GM19455 (cell line): ENCODE results near the gene MN1.

Experiments
- ATAC-seq: cut with Tn5 transposase; IDR thresholded peaks from one replicate; pipeline ENCODE4 v1.9.1; 2021; ENCODE audit not compliant: unreplicated experiment

Gene MN1

DNA sequence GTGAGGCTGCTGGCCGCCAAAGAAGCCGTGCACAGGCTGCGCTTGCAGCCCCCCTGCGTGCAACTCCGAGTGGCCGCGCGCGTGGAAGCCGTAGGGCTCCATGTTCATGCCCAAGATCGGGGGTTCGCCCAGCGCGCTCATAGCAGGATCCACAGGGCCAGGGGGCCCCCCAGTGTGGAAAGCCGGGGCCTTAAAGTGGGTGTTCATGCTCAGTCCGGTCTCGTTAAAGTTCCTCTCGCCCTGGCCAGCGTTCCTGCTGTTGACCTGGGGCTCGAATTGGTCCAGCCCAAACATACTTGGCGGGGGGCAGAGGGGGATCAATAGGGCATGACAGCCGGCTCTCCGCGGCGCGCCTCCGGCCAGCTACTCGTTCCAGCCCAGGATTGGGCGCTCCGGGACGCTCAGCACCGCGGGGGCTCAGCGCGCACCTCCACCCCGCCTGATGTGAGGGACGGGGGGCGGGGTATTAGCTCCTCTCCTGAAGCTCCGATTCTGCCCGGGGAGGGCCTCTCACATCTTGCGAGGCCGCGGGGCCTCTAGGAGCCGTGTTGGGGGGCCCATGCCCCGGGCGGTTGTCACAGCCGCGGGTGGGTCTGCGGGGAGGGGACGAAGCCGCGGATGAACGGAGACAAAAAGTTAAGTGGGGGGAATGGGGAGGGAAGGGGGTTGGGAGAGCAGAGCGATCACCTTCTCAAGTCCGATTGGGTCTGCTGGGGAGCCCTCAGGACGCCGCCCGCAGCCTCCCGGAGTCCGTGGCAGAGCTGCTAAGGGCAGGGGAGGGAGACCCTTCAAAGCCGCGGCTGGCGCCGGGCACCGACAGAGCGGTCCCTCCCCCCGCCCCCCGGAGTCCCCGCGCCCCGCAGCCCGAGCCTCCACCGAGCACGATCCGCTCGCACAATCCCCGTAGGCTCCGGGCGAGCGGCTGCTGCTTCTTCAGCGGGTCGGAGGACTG lies 1.0 kb downstream of the MN1 start:
- no peak for ATAC-seq

DNA sequence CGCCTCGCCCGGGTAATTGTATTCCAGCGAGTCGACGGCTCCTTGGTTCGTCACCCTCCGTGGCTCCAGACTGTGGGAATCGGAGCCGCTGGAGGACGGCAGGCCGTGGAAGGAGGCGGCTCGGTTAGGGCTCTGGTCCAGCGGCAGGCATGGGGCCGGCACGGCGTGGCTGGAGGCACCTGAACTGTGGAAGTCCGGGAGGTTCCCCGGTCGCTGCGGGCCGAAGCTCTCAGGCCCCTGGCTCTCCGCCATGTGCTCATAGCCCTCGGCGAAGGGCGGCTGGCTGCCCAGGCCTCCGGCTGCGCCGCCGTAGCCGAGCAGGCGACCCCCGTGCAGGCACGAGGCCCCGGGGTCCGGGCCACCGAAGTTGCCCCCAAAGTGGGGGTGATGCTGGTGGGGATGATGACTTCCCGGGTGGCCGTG lies 1.7 kb downstream of the MN1 start:
- ATAC-seq: no peak

DNA sequence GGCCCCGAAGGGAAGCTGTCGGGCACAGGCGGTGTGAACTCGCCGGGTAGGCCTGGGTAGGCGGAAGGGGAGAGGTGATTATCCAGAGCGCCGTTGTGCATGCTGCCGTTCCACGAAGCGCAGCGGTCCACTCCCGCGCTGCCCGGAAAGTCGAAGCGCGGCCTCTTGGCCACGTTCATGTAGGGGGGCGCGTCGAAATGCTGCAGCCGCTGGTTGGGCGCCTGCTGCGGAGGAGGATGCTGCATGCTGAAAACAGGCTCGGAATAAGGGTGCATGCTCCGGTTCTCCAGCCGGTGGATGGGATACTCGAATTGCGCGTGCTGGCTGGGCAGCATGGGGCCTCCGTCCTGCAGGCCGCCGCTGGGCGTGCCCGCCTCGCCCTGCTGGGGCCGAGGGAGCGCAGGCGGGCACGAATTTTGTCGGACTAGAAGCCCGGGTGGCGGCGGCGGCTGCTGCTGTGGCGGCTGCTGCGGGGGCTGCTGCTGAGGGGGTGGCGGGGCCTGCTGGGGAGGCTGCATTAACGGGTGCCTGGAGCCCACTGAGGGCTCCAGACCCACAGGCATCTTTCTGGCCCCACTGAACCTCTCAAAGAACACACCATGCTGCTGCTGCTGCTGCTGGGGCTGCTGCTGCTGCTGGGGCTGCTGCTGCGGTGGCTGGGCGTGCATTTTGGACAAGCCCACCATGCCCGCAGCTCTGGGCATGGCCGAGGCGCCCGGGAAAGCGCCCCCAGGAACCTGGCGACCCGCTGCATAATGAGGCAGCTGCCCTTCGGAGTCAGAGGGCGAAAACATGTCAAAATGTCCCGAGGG lies 2.3 kb downstream of the MN1 start:
- no peak for ATAC-seq

DNA sequence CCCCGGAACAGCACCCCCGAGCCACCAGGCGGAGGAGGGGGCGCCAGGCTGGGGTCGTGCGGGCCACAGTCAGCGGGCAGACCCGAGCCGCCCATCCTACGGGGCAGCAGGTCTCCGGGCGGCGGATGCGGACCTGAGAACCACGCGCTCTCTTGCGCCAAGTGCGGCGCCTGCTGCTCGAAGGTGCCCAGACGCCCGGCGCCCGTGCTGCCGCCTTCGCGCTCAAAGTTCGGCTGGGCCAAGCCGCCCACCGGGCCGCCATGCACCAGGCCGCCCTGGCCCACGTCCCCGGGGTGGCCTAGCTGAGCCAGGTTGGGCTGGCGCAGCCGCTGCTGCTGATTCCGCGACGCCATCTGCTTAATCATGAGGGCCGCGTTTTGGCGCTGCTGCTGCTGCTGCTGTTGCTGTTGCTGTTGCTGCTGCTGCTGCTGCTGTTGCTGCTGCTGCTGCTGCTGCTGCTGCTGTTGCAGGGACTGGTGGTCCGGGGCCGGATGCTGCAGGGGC lies 3.0 kb downstream of the MN1 start:
- ATAC-seq: no peak

DNA sequence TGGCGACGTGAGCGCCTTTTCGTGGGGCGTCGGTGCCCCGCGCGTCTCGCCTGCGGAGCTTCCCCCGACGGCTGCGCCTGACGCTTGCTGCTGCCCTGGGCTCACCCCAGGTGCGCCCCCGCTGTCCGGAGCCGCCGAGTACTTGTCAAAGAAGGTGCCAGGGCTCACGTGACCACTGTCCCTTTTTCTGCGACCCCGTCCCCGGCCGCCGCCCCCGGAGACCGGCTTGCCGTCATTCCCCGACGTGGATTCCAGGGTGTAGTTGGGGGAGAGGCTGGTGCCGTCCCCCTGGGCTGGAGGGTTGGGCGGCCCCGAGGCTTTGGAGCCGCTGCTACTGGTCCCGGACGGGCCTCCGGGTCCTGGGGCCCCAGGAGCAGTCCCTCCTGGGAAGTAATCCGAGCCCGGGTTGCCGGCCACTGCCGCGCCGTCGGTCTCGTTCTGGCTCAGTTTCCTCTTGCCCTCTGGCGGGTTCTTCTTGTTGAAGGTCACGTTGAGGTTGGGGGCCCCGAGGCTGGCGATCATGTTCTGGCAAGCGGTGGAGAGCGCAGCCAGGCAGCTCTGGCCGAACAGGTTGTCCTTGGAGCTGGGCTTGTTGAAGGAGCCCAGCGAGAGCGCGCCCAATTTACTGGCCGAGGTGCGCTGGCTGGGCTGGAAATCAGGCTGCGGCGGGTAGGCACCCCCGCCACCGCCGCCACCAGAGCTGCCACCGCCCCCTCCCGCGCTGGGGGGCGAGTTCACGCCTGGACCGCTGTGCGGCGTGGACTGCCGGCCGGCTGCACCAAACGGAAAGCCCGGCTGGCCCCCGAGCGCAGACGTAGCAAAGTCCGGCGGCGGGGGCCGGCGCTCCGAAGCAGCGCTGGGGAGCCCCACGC lies 3.8 kb downstream of the MN1 start:
- no peak for ATAC-seq

DNA sequence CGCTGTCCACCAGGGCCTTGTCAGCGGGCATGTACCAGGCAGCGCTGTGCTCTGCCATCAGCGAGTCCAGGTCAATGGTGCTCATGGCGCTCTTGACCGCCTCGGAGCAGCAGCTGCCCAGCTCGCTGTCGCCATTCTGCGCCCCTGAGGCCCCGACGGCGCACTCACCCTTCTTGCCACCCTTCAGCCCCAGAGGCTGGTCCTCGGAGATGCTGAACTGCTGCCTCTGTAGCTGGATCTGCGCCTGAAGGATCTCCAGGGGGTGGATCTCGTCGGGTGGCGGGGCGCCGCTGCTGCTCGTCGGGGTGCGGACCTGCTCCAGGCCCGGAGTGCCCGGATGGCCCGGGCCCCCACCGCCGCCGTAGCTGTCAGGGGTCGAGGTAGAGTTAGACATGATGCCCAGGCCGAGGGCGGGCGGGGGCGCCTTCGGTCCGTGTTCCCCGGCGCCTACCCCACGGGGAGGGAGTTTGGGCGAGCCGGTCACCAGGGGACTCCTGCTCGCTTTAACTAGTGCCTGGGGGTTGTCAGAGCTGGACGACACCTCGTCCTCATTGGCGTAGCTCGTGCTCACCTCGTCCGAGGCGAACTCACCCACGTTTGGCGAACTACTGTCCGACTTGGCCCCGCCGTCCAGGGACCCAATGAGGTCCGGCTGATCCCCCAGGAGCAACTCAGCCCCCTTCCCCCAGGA lies 4.6 kb downstream of the MN1 start:
- ATAC-seq: no peak

DNA sequence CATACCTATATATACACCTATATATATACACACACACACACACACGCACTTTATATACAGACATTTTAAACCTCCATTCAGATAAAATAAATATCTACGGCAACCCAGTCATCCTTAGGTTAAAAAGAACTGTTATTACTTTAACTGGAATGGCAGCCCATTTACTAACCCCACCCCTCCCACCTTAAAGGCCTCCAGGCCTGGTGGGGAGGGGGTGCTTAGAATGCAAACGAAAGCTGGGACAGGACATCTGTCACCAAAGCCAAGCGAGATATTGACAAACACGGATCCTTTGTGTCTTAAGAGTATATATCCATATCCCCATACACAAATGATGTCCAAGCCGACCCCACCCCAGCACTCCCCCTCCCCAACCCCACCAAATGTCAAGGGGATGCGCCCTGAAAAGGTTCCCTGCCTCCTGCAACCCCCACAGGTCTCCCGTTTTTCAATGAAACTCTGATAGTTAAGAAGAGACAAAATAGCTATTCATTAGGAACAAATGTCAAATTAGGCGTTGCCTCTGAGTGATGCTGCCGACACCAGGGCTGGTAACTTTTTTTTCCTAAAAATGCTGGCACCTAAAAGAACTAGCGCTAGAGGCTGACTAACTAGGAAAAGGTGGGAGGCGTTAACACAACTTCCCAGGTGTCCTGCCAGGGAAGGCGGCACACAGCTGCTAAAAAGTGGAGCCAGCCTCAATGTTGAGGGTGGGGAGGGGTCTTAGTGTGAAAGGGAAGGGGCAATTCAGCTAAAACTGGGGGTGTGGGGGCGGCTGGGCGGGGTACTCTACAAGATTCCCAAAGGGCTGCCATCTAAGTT lies 5.6 kb downstream of the MN1 start:
- no peak for ATAC-seq

DNA sequence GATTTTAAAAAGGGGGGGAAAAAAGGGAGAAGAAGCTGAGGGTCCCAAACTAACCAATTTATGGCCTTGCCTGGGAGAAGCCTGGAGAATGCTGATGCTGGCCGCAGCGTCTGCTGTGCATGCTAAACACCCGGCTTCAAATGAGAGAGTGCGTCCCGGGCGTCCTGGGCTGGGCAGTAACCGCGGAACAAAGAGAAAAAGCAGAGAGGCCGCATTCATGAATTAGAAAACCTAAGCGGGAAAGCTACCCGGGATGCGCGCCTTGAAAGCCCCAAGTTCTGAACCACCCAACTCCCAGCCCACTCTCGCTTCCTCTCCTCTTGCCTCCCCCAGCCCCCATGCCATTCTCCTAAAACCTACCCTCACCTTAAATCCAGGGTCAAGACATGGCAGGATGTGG lies 6.5 kb downstream of the MN1 start:
- no peak for ATAC-seq

DNA sequence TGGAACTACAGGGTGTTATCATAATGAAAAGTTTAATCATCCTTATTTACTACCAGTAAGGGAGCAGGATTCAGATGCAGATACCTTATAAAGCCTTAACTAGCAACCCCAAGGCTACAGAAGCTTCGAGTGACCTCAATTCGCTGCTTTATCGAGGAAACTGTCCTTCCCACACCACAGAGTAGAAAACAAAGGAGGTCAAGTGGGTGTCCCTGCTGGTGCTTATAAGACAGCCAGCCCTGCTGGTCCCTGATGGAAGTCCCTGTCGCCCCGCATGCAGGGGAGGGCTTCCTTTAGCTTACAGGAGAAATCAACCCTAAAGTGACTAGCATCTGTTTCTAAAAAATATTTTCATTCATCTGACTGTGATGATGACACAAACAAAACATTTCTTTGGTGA lies 7.3 kb downstream of the MN1 start:
- no peak for ATAC-seq

DNA sequence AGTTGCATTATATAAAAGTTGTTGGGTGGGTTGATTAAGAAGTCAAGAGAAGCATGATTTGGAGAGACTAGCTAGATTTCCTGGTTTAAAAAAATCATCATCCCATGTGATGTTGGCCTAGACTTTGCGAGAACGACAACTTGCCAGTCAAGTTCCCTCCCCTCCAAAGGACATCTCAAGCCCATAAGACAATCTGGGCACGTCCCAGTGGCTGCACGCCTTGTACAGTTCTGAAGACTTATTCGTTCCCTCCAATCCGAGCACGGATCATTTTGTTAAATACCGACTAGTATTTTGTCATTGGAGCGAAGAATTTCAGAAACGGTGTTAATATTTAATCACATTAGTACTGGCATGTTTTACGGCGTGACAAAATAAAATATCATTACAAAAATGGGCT lies 8.0 kb downstream of the MN1 start:
- no peak for ATAC-seq

DNA sequence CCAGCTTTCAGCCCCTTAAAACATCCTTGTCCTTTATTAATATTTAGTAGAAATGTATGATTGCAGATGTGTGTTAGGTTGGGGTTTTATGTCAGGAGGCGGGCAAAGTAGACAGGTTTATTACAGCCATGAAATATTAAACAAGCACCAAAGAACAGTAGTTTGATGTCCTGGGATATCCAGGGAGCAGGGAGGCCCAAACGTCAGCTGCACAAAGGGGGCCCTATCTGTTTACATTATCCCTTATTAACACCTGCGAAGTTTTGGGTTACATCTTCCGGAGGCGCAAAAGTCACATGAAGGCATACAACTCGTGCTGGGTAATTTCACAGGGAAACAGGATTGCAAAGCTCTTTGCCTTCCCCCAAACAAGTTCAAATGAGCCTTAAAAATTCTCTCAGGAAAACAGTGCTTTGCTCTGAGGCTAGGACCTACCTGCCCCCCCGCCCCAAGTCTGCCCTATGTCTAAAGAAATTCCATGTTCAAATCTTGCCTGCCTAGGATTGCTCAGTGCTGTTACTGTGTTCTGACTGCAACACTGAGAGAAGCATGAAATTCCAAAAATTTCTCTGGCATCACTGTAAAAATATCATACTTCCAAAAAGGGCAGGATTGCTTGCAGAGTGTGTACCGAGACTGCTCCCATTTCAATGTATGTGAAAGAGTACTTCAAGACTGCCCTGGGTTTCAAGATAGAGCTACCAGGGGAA lies 8.9 kb downstream of the MN1 start:
- no peak for ATAC-seq

DNA sequence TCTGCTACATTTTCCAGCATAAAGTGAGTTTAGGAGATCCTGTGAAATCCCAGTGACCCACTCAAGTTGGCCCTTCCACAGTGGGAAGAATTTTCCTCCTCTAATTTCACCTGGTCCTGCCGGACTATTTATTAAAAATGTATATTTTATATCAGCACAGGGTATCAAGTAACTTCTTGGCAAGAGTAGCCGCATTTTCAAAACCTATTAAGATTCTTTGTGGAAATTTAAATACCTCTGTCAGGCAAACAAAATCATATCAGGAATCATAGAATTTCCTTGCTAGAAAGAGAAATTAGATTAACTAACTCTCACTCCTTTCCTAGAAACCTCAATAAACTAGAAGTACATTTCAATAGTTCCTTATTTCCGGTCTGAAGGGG lies 9.7 kb downstream of the MN1 start:
- ATAC-seq: no peak

DNA sequence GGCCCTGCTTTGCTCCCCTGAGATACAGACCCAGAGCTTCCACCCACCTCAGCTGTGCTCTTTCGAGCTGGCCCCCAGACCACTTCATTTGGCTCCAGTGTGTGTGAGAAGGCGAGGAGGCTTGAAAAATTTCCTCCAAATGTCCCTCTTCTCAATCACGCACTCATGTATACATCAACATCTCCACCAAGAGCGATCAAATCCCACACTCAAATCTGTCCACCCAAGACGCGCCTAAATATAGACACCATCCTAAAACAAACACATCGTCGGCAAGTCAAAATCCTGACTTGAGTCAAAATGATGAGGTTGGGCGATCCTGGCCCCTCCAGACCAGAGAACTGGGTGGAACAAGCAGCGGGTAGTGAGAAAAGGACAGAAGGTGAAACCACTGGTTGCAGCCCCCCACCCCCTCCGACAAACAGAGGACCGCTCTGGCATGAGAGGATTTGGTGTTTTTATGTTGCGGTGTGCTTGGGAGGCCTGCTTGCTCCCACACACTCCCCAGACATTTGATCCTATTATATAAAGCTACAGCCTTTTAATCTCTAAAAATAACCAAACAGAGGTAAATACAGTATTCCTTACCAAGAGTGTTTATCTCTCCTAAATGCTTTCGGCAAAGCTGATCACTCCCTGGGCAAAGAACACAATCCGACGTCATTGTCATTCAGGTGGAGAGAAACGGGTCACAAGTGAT lies 10.2 kb downstream of the MN1 start:
- ATAC-seq: no peak

DNA sequence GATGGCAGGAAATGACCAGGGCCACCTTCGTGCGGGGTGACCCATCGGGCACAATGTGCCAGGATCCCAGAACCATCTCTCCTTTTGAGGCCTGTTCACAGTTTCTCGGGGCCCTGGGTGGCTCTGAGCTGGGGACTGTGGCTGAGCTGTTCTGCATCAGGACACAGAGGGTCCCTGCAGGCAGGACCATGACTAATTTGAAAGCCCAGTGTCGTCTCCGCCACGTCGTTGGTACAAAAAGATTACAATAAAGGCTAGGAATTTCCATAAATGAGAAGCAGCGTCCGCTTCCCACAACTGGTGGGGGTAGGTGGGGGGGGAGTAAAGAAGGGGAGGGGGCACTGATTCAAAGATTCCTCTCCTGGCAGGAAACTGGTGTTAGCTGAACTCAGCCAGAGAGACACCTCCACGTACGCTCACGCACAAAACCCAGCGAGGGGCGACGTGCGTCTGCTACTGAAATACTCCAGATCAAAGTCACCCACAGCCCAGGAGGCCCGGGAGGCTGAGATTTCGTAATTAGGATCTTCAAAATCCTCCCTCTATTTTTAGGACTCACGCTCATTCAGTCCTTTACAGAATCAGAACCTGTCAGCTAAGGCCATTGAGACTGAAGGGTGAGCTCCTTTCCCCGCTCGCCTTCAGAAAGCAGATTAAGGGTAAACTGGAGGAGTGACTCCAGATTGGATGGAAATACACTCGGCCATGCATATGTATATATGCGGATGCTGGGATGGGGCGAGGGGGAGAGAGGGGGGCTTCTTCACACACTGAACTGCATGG lies 11.0 kb downstream of the MN1 start:
- ATAC-seq: no peak

DNA sequence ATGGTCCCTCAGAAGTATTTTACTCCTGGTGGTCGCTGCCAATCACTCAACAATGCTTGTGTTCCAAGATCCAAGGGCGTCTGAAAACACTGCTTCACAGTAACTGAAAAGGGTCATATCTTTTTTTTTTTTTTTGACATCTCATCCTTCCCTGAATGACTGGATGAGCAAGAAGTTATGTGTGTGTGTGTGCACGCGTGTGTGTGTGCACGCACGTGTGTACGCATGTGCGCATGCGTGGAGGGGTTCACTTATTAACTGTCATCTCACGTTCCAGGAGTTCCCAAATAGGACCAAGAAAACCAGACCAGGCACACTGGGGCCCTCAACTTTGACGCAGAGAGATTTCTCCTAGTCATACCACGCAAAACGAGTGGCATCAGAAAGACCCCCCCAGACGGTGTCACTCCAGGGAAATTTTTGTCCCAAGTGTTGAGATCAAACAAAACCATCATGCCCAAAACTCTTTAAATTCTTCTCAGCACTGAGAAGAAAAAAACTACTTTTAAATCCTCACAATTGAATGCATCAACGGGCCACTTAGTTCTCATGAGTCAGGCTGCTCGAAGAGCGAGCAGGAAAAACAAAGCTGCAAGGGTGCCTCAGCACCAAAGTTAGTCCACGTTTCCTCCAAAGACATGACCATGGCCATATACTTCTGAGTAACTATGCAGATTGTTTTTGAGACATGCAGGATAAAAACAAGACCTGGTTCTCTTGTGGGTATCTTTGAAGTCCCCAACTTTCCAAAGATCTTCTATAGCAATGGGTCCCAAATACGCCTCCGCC lies 12.9 kb downstream of the MN1 start:
- ATAC-seq: no peak

DNA sequence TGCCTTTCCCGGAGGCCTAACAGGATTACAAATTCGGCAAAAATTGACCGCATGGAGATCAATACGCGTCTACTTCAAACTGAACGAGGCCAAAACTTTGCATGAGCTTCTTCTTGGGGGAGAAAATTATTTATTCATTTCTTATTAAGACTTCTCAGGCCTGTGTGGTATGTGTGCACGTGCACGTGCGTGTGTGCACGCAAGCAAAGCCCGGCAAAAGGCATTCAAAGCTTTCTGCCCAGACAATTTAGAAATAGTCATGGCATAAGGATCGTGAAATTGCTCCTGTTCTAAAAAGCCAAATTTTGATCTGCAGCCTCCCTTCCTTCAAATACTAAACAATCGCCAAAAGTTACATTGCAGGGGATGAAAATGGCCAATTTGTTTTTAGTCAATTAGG lies 14.6 kb downstream of the MN1 start:
- ATAC-seq: no peak
